ENCODE measurements around the gene ZNF668.
"Not testable (repeated sequence)": the region's sequence is repeated elsewhere in the genome, so short reads cannot be mapped to it uniquely, and the experiment has no call there.

The ZNF668 gene

DNA sequence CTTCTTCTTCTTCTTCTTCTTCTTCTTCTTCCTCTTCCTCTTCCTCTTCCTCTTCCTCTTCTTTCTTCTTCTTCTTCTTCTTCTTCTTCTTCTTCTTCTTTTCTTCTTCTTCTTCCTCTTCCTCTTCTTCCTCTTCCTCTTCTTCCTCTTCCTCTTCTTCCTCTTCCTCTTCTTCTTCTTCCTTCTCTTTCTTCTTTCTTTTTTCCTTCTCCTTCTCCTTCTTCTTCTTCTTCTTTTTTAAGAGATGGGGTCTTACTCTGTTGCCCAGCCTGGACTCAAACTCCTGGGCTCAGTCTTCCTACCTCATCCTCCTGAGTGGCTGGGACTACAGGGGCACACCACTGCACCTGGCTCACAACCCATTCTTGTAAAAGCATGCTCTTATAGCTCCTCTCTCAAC, 60.7 kb downstream of the ZNF668 start:
- not testable (repeated sequence) for DNase-seq (ENCODE audit: low read depth in 3 of 3)

DNA sequence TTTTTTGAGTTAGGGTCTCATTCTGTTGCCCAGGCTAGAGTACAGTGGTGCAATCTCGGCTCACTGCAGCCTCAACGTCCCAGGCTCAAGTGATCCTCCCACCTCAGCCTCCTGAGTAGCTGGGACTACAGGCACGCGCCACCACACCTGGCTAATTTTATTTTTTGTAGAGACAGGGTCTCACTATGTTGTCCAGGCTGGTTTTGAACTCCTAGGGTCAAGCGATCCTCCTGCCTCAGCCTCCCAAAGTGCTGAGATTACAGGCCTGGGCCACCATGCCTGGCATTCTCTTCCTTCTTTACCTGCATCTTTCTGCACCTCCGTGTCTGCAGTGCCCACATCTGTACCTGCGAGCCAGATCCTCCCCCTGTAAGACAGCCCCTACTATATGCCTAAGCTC, 62.2 kb downstream of the ZNF668 start:
- not testable (repeated sequence) for DNase-seq (ENCODE audit: low read depth in 3 of 3)
